ENCODE measurements around the gene IRF9. TPM values are rescaled to one million over a fixed set of nuclear protein-coding genes. Genes with fewer than 3 reads are reported as not detected.

The IRF9 gene
- total RNA-seq, 1 experiment from 2014 or later: 27.6 TPM

GRCh38 chr14:24150567-24150966 is 10.5 kb upstream of the IRF9 start:
- H2BK120ac ChIP-seq (ENCODE audit: low read depth, low read length, poor library complexity, severe bottlenecking): no peak overlapping the region
- H3T11ph ChIP-seq (ENCODE audit: low read length): no peak overlapping the region
- H4K8ac ChIP-seq (replicated peaks; ENCODE audit: insufficient read length, low read depth, low read length): no peak overlapping the region
- no peak overlapping the region for H3K27ac ChIP-seq (ENCODE audit: insufficient read length, low read depth, low read length)
- no peak overlapping the region for H3K18ac ChIP-seq (ENCODE audit: insufficient read length, low read depth, low read length)
- no peak overlapping the region for H2BK12ac ChIP-seq (ENCODE audit: insufficient read length, low read depth, low read length)
- no CpG with 5 or more reads among the region's 9 CpGs for WGBS (ENCODE audit: extremely low coverage, insufficient read length, low lambda C conversion rate)
- no peak overlapping the region for H2AK5ac ChIP-seq (ENCODE audit: insufficient read length, low read length)
- H3K4ac ChIP-seq (ENCODE audit: low read depth, low read length): no peak overlapping the region
- H3K9me3 ChIP-seq (ENCODE audit: control insufficient read depth, low read depth, low read length): no peaks in the 10 kb centered on the region
- peaks cover 19% of the 10 kb centered on the region for H3K23me2 ChIP-seq (ENCODE audit: insufficient read length, low read depth, low read length, poor library complexity, severe bottlenecking)
- H3K9ac ChIP-seq (ENCODE audit: extremely low read depth, insufficient read length, low read length): no peak overlapping the region
- no peak overlapping the region for H2BK15ac ChIP-seq (ENCODE audit: low read depth, low read length)
- no peak overlapping the region for H3K23ac ChIP-seq (ENCODE audit: insufficient read length, low read depth, low read length)
- Mint-ChIP-seq H3K36me3 (ENCODE audit: insufficient read depth in 1 of 3, low read depth in 3 of 3) (peaks cover 31 to 65% (median 58%) of the 10 kb centered on the region in 3 experiments), H3K4me1 (peaks cover 17 to 20% of the 10 kb centered on the region in 2 experiments), H3K27ac (no peak overlapping the region; a peak in 1 of 7 replicates), H3K9me3 (no peaks in the 10 kb centered on the region), H3K27me3 (ENCODE audit: low read depth) (no peaks in the 10 kb centered on the region), H3K4me3 (no peak overlapping the region)
- no peak overlapping the region for H3K4me2 ChIP-seq (ENCODE audit: insufficient read depth, insufficient read length, low read length)
- no peaks in the 10 kb centered on the region for H3K27me3 ChIP-seq (ENCODE audit: insufficient read depth, low read length)
- no peak overlapping the region for H2BK20ac ChIP-seq (ENCODE audit: low read depth, low read length, poor library complexity, severe bottlenecking)
- H3K56ac ChIP-seq (ENCODE audit: insufficient read length, low read depth, low read length): no peak overlapping the region
- peaks cover 4% of the 10 kb centered on the region for H3K79me1 ChIP-seq (ENCODE audit: insufficient read depth, low read depth, low read length, poor library complexity, severe bottlenecking)
- peaks cover 8% of the 10 kb centered on the region; the same call in 1 of the 2 replicates for H3K79me2 ChIP-seq (ENCODE audit: insufficient read depth, low read length)
- H3K4me1 ChIP-seq (ENCODE audit: insufficient read depth, low read length): no peaks in the 10 kb centered on the region
- H4K91ac ChIP-seq (ENCODE audit: insufficient read length, low read depth, low read length): no peak overlapping the region
- H2BK5ac ChIP-seq (ENCODE audit: insufficient read length, low read length): no peak overlapping the region
- no peak overlapping the region for H4K5ac ChIP-seq (ENCODE audit: insufficient read length, low read depth, low read length)
- H3K14ac ChIP-seq (ENCODE audit: insufficient read depth, low read length): no peak overlapping the region
- no peaks in the 10 kb centered on the region for H4K20me1 ChIP-seq (ENCODE audit: control insufficient read depth, insufficient read depth, insufficient read length)
- no peak for TF ChIP-seq CTCF (conservative IDR thresholded peaks at IDR 0.05)
- no peak overlapping the region for H2AFZ ChIP-seq (ENCODE audit: low read length)
- no peak for DNase-seq

Data from H9 (cell line).